ENCODE data around the gene NFATC2. TPM values are rescaled to one million over a fixed set of nuclear protein-coding genes. Genes with fewer than 3 reads are reported as not detected.

Gene NFATC2
- total and polyA plus RNA-seq, 2 of the 8 experiments (the other 6 are each of a cell fraction or from before 2014, with no cell fraction given): 0.27 to 0.91 TPM

DNA sequence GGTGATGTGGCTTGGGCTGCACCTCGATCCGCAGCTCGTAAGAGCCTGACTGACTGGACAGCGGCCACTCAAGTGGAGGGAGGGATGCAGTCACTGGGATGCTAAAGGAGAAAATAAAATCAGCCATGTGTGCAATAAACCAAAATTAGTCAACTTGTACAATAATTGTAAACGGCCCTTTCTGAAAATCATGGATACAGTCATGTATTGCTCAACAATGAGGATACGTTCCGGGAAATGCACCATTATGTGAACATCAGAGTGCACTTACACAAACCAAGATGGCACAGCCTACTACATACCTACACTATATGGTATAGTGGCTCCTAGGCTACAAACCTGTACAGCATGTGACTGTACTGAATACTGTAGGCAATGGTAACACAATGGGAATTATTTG lies 25.7 kb downstream of the NFATC2 start:
- no peaks in the 10 kb centered on the region for H3K4me1 ChIP-seq (replicated peaks in 1 of 4; ENCODE audit: control insufficient read depth in 3 of 4, insufficient read depth in 4 of 4, low read length in 3 of 4)
- H3K4me2 ChIP-seq (ENCODE audit: insufficient read depth in 1 of 2, low read depth in 2 of 2, low read length in 2 of 2): no peak overlapping the region
- no peak overlapping the region for H3K23ac ChIP-seq (ENCODE audit: insufficient read length)
- no peak overlapping the region for H3K27ac ChIP-seq (ENCODE audit: low read depth, low read length)
- H4K5ac ChIP-seq (ENCODE audit: insufficient read length, low read depth, low read length): no peak overlapping the region
- H3K9me3 ChIP-seq (ENCODE audit: insufficient read depth in 2 of 2, low read depth in 1 of 2, low read length in 1 of 2): no peaks in the 10 kb centered on the region
- TF ChIP-seq TCF12 (IDR thresholded peaks at IDR 0.05; ENCODE audit: low read depth, low read length): no peak
- no peak for TF ChIP-seq KDM5A (IDR thresholded peaks at IDR 0.05; ENCODE audit: low read length)
- no peak for TF ChIP-seq SP2 (IDR thresholded peaks at IDR 0.05; ENCODE audit: low read length)
- ChIA-PET POLR2A (ENCODE audit: partially characterized antibody) (no interaction called here), CTCF (ENCODE audit: partially characterized antibody) (interaction anchor here (1.8 kb wide), 1 partner anchor 107 kb away, joined by 6 read pairs; no protein-coding TSS in a partner anchor)
- no peaks in the 10 kb centered on the region for H3K27me3 ChIP-seq (replicated peaks in 1 of 4; ENCODE audit: control insufficient read depth in 3 of 4, extremely low read depth in 1 of 4, insufficient read depth in 3 of 4, low read length in 3 of 4)
- H3K79me2 ChIP-seq (ENCODE audit: control insufficient read depth in 1 of 2, insufficient read depth in 2 of 2, low read length in 2 of 2): no peaks in the 10 kb centered on the region
- H3K79me1 ChIP-seq (ENCODE audit: low read depth, low read length): no peaks in the 10 kb centered on the region
- no peak overlapping the region for H3K14ac ChIP-seq (ENCODE audit: insufficient read length)
- no peak overlapping the region for H4K91ac ChIP-seq (replicated peaks; ENCODE audit: insufficient read length, low read length)
- H2BK12ac ChIP-seq (ENCODE audit: low read depth, low read length): no peak overlapping the region
- no peak overlapping the region for H3K4me3 ChIP-seq (ENCODE audit: extremely low read depth in 1 of 4, insufficient read depth in 2 of 4, low read depth in 3 of 4, low read length in 4 of 4)
- no peak for DNase-seq (ENCODE audit: low read depth in 1 of 2, low spot score in 2 of 2)
- H4K8ac ChIP-seq (ENCODE audit: extremely low read depth, insufficient read depth, low read length): no peak overlapping the region
- FAIRE-seq: no peak
- no peaks in the 10 kb centered on the region for H3K36me3 ChIP-seq (ENCODE audit: control insufficient read depth in 2 of 4, insufficient read depth in 4 of 4, low read length in 3 of 4)
- H2BK5ac ChIP-seq (ENCODE audit: low read depth, low read length): no peak overlapping the region
- no peak overlapping the region for H2BK15ac ChIP-seq (ENCODE audit: low read length)
- no peak overlapping the region for H2BK120ac ChIP-seq (replicated peaks; ENCODE audit: low read depth, low read length)
- whole genome bisulfite sequencing, 2 experiments (ENCODE audit: extremely low coverage in 1 of 2, insufficient coverage in 1 of 2, insufficient read length in 1 of 2, insufficient replicate concordance in 2 of 2, low coverage in 1 of 2, low lambda C conversion rate in 2 of 2, missing lambda C conversion rate in 1 of 2): 95% methylated on average over 7 of the region's 7 CpGs; no CpG with 5 or more reads in 1 of the 2 experiments
- H3K23me2 ChIP-seq (ENCODE audit: low read depth, low read length): no peaks in the 10 kb centered on the region
- H3K18ac ChIP-seq (ENCODE audit: extremely low read depth, low read length): no peak overlapping the region
- H3K4ac ChIP-seq (replicated peaks; ENCODE audit: insufficient read length, low read depth, low read length): no peak overlapping the region
- no peak overlapping the region for H2AK5ac ChIP-seq (ENCODE audit: low read depth, low read length)
- no peaks in the 10 kb centered on the region for H4K20me1 ChIP-seq (replicated peaks in 1 of 2; ENCODE audit: control insufficient read depth in 1 of 2, insufficient read depth in 2 of 2, low read length in 2 of 2)
- no peak overlapping the region for H3K56ac ChIP-seq (replicated peaks; ENCODE audit: insufficient read length, low read depth, low read length)
- no peak overlapping the region for H2BK20ac ChIP-seq (ENCODE audit: low read length)
- no peak overlapping the region for H2AFZ ChIP-seq (ENCODE audit: low read length)
- H3K9ac ChIP-seq (replicated peaks in 1 of 4; ENCODE audit: extremely low read depth in 1 of 4, low read depth in 3 of 4, low read length in 3 of 4): no peak overlapping the region
